ENCODE results near the gene POLN.

Gene POLN

DNA sequence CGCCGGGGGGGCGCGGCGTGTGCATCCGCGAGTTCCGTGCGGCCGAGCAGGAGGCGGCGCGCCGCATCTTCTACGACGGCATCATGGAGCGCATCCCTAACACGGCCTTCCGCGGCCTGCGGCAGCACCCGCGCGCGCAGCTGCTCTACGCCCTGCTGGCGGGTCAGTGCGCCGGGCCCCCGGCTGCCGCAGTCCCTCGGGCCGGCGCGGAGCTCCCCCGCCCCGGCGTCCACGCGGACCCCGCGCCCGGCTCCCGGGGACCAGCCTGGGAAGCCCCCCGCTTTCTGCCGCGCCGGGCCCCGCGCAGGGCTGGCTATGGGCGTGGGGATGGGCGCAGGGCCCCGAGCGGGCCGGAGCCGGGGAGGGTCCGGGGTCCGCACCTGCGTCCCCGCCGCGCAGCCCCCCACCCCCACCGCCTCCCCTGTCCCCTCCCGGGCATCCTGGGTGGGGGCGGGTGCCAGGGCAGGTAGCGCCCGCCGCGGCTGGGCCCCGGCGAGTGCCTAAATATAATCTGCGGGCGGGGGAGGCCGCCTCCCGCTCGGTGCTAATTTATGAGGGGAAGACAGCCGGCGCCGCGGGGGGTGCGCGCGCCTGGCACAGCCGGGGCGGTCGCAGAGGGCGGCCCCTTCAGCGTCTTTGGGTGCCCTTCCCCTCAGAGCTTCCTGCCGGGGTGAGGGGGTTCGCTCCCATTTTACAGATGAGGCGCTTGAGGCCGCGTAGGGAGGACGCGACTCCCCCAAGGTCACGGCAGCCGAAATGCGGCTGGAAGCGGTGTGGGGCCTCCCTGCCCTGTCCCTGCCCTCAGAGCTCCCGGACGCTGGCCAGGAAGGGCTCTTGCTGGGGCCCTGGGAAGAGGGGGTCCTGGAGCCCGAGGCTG is 182.0 kb downstream of the POLN start:
- DNase-seq (ENCODE audit: low read depth in 2 of 2) = no peak

GRCh38 chr4:2059046-2059725 is 182.7 kb downstream of the POLN start, which contains the start of gene NAT8L:
Gene NAT8L (plus strand): TSS chr4:2059327. CDS start chr4:2059512, 185 bp downstream.
- no peak for DNase-seq (ENCODE audit: low read depth in 2 of 2)

DNA sequence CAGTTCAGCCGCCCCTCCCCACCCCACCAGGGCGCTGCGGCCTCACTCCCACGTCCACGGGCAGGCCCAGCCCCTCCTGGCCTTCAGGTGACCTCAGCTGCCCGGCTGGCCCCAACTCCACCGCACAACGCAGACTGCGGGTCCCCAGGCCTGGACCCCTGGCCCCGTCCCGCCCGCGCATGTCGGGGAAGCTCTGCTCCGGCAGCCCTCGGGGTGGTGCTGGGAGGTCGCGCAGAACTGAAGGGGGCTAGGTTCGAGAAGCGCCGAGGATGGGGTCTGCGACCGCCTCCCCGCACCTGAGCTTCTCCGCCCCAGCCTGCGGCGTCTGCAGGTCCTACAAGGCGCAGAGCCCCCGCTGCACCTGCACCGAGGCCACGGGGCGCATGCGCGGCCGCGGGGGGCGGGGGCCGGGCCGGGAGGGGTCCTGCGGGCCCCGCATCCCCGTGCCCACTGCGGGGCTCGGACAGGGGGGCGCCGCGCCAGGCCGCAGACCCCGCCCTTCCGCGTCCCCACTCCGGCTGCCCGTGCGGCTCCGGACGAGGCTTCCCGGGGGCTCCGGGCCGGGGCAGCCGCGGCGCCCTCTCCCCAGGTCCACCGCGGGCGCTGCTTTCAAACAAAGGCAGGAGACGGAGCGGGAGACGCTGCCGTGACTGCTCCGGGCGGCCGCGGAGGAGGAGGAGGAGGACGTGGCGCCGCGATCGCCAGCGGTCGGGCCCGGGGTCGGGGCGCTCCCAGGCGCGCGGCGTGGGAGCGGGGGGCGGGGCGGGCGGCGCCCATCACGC is 183.5 kb downstream of the POLN start:
- DNase-seq (ENCODE audit: low read depth in 2 of 2) = no peak

DNA sequence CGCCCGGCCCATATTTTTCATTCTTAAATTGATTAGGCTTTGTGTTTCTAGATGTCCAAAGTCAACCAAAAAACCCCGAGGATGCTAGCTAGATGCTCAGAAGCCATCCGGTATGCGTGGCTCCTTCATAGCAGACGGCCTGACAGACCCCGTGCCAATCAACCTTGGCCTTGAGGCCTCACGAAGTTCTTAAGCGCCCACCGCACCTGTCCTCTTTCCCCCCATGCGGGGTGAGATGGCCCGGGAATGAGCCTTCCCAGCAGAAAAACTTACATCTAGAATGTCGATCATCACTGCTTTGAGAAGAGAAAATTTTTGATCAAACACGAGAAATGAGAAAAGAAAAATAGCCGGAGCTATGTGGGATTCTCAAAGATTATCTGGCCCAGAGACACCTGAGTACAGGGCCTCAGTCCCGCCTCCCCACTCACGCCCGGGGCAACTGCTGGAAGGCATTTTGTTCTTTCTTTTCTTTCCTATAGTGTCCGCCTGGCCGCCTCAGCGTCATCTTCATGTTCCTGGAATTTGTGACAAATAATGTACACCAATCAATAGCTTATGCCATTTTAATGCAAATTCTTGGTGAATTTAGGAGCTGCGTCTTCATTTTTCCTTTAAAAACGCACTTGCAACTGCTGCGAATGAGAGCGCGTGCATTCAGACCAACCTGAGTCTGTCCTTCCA is 184.4 kb downstream of the POLN start:
- no peak for DNase-seq (ENCODE audit: low read depth in 2 of 2)

GRCh38 chr4:2054217-2054616 is 187.7 kb downstream of the POLN start:
- no peak for DNase-seq (ENCODE audit: low read depth in 2 of 2)

- no peak for DNase-seq (ENCODE audit: low read depth in 2 of 2)
Measured at GRCh38 chr4:2051086-2051485, 190.8 kb downstream of the POLN start.

GRCh38 chr4:2049811-2050210 is 192.1 kb downstream of the POLN start:
- no peak for DNase-seq (ENCODE audit: low read depth in 2 of 2)

- DNase-seq (ENCODE audit: low read depth in 2 of 2) = no peak
Measured at GRCh38 chr4:2049381-2049780, 192.5 kb downstream of the POLN start.

- no peak for DNase-seq (ENCODE audit: low read depth in 2 of 2)
Measured at GRCh38 chr4:2048831-2049230, 193.1 kb downstream of the POLN start.

DNA sequence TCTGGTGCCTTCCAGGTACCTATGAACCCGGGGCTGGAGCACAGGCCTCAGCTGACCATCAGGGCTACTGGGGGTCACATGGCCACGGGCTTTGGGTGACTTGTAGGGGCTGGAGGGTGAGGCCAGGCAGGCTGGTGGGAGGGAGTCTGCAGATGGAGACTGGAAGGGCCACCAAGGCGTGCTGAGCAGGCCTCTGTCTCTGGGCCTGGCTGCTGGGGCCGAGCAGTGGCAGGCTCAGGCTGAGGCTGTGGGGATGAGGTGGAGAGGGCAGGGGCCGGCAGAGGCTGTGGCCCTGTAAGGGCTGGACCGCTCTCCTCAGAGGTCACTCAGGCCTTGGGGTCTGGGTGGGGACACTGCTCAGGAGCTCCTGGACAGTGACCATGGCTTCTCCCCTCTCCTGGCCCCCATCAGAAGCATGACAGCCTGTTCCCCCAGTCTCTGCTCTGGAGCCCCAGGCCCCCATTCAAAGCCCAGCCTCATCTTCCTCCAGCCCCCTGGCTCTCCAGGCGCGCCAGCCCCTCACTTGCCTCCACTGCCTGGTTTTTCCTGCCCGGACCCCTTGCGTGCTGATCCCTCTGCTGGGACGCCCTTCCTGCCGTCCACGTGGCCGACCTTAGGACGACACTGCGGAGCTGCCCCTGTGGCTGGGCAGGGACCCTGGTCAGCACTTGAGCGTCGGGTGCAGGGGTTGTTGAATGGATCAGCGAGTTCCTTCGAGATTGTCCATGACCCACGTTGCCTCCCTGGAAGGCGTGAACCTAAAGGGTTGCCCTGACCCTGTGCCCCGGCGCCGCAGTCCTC is 193.9 kb downstream of the POLN start:
- no peak for DNase-seq (ENCODE audit: low read depth in 2 of 2)

GRCh38 chr4:2047031-2047660 is 194.8 kb downstream of the POLN start:
- DNase-seq (ENCODE audit: low read depth in 2 of 2) = no peak

GRCh38 chr4:2046031-2046961 is 195.6 kb downstream of the POLN start:
- no peak for DNase-seq (ENCODE audit: low read depth in 2 of 2)

GRCh38 chr4:2045518-2045951 is 196.4 kb downstream of the POLN start:
- DNase-seq (ENCODE audit: low read depth in 2 of 2) = no peak

- DNase-seq (ENCODE audit: low read depth in 2 of 2) = no peak
Measured at GRCh38 chr4:2044542-2045517, 197.1 kb downstream of the POLN start.

- no peak for DNase-seq (ENCODE audit: low read depth in 2 of 2)
Measured at GRCh38 chr4:2044119-2044485, 197.8 kb downstream of the POLN start.

GRCh38 chr4:2043396-2044118 is 198.4 kb downstream of the POLN start:
- DNase-seq (ENCODE audit: low read depth in 2 of 2) = no peak

GRCh38 chr4:2042947-2043395 is 198.9 kb downstream of the POLN start:
- DNase-seq (ENCODE audit: low read depth in 2 of 2) = no peak

All from fibroblast of skin of left quadriceps (primary cell).